IMR-90 (cell line): Measurements from ENCODE around the gene MCFD2. TPM values are rescaled to one million over a fixed set of nuclear protein-coding genes. Genes with fewer than 3 reads are reported as not detected.

ENCODE experiments used
- ATAC-seq: fragments of 200-7000 bp; cut with Tn5 transposase; 2 replicates; pipeline ENCODE4 v1.9.1; 2020; ENCODE audit warnings: low read depth, mild to moderate bottlenecking, moderate library complexity
- BruUV-seq: library from RNA; stranded (reverse); fragments of 400-500 nt; replicated peaks from 2 replicates; lab custom pipeline; 2021; lab: Mats Ljungman, UMichigan
- CTCF ChIA-PET: fragments of 300-600 bp; formaldehyde crosslinking; extraction: SDS; loops from one replicate; lab custom pipeline; 2021; ENCODE audit warnings: antibody characterized with exemption; lab: Yijun Ruan, JAX
- POLR2A ChIA-PET: fragments of 300-600 bp; sonication (Branson Sonifier 250); formaldehyde crosslinking; loops from one replicate; lab custom pipeline; 2022; ENCODE audit warnings: antibody characterized with exemption; ENCODE audit not compliant: unreplicated experiment; lab: Charles Lee
- DNase-seq: peaks from one replicate; pipeline ENCODE4 v3.0.0; 2013
- H2AFZ ChIP-seq: replicated peaks from 2 replicates; pipeline ENCODE3; 2013; ENCODE audit warnings: low read length, mild to moderate bottlenecking; ENCODE audit not compliant: poor library complexity
- H2AK5ac ChIP-seq: 2 replicates; pipeline ENCODE4 v1.6.1; 2013; ENCODE audit warnings: low read depth, low read length, inconsistent platforms
- H2AK9ac ChIP-seq: replicated peaks from 2 replicates; pipeline ENCODE3; 2013; ENCODE audit warnings: mild to moderate bottlenecking, low read depth, low read length, moderate library complexity; ENCODE audit not compliant: poor library complexity
- H2BK120ac ChIP-seq: 2 replicates; pipeline ENCODE4 v1.6.1; 2013; ENCODE audit warnings: low read depth, low read length, inconsistent platforms
- H2BK15ac ChIP-seq: 3 replicates; pipeline ENCODE4 v1.6.1; 2013; ENCODE audit warnings: low read depth, low read length, inconsistent platforms
- H2BK20ac ChIP-seq: 2 replicates; pipeline ENCODE4 v1.6.1; 2013; ENCODE audit warnings: low read depth, mild to moderate bottlenecking, inconsistent platforms, low read length, moderate library complexity
- H2BK5ac ChIP-seq: 2 replicates; pipeline ENCODE4 v1.6.1; 2013; ENCODE audit warnings: mild to moderate bottlenecking, low read depth, low read length, inconsistent platforms; ENCODE audit not compliant: poor library complexity, severe bottlenecking
- H3K14ac ChIP-seq: replicated peaks from 2 replicates; pipeline ENCODE4 v1.6.1; 2013; ENCODE audit warnings: low read depth, low read length, inconsistent platforms
- H3K18ac ChIP-seq: 2 replicates; pipeline ENCODE4 v1.6.1; 2013; ENCODE audit warnings: low read depth, low read length, control low read depth
- H3K23ac ChIP-seq: 2 replicates; pipeline ENCODE4 v1.6.1; 2013; ENCODE audit warnings: low read depth, low read length, inconsistent platforms
- H3K27ac ChIP-seq: 2 replicates; pipeline ENCODE4 v1.5.1; 2013; ENCODE audit warnings: mild to moderate bottlenecking, control low read depth, low read length; ENCODE audit not compliant: insufficient read depth
- H3K27me3 ChIP-seq: 2 replicates; pipeline ENCODE4 v1.6.1; 2013; ENCODE audit warnings: low read length; ENCODE audit not compliant: control insufficient read depth, insufficient read depth
- H3K36me3 ChIP-seq: 2 replicates; pipeline ENCODE4 v1.6.1; 2013; ENCODE audit warnings: low read length, mixed read lengths; ENCODE audit not compliant: control insufficient read depth, insufficient read depth
- H3K4ac ChIP-seq: 2 replicates; pipeline ENCODE4 v1.6.1; 2013; ENCODE audit warnings: low read depth, low read length, inconsistent platforms
- H3K4me1 ChIP-seq: 2 replicates; pipeline ENCODE4 v1.6.1; 2013; ENCODE audit warnings: low read length, mixed read lengths; ENCODE audit not compliant: control insufficient read depth, insufficient read depth
- H3K4me2 ChIP-seq: 2 replicates; pipeline ENCODE4 v1.6.1; 2013; ENCODE audit warnings: low read depth, mild to moderate bottlenecking, control low read depth, low read length, moderate library complexity
- H3K4me3 ChIP-seq: 2 replicates; pipeline ENCODE4 v1.5.1; 2013; ENCODE audit warnings: low read depth, mild to moderate bottlenecking, control low read depth, low read length, moderate library complexity; ENCODE audit not compliant: insufficient read depth
- H3K56ac ChIP-seq: 2 replicates; pipeline ENCODE4 v1.6.1; 2013; ENCODE audit warnings: low read length, inconsistent platforms; ENCODE audit not compliant: insufficient read depth; ENCODE audit errors: extremely low read depth
- H3K79me1 ChIP-seq, 2 experiments: 2 replicates each; pipeline ENCODE4 v1.6.1; 2013; ENCODE audit warnings: low read length in 2 of 2, inconsistent platforms in 1 of 2, low read depth in 1 of 2
- H3K9ac ChIP-seq: 2 replicates; pipeline ENCODE4 v1.6.1; 2013; ENCODE audit warnings: low read depth, low read length, control low read depth
- H3K9me1 ChIP-seq: 2 replicates; pipeline ENCODE4 v1.6.1; 2013; ENCODE audit warnings: low read length, inconsistent platforms; ENCODE audit not compliant: insufficient read depth
- H3K9me3 ChIP-seq: 2 replicates; pipeline ENCODE4 v1.6.1; 2013; ENCODE audit warnings: low read length; ENCODE audit not compliant: control insufficient read depth, insufficient read depth
- H4K20me1 ChIP-seq: 2 replicates; pipeline ENCODE4 v1.6.1; 2013; ENCODE audit warnings: low read length, inconsistent platforms; ENCODE audit not compliant: insufficient read depth
- H4K5ac ChIP-seq: 2 replicates; pipeline ENCODE4 v1.6.1; 2013; ENCODE audit warnings: mild to moderate bottlenecking, low read depth, low read length, control low read depth
- H4K8ac ChIP-seq, 2 experiments: 2 replicates each; pipeline ENCODE4 v1.6.1; 2013; ENCODE audit warnings: low read depth in 2 of 2, low read length in 2 of 2, control low read depth in 1 of 2, inconsistent platforms in 1 of 2
- H4K91ac ChIP-seq: 2 replicates; pipeline ENCODE4 v1.6.1; 2013; ENCODE audit warnings: low read depth, low read length, inconsistent platforms; ENCODE audit not compliant: insufficient read depth
- MAFK ChIP-seq: IDR thresholded peaks from 2 replicates; pipeline ENCODE4 v1.6.1; 2012; ENCODE audit warnings: low read depth, low read length, improper control_type of control experiment
- SMC3 ChIP-seq: fragments of 150-350 bp; IDR thresholded peaks from 2 replicates; pipeline ENCODE4 v1.6.1; 2016; ENCODE audit warnings: low read depth, mild to moderate bottlenecking, antibody characterized with exemption, low read length, moderate library complexity
- WGBS, 2 experiments: methylation state at CpG; one replicate each; pipeline versions ENCODE4 v1.1.5 to v1.1.7; 2013; ENCODE audit warnings: missing lambda C conversion rate in 2 of 2; ENCODE audit not compliant: insufficient read length in 1 of 2; ENCODE audit errors: extremely low coverage in 2 of 2; 5-methylcytosine and 5-hydroxymethylcytosine counted together
- dilution Hi-C: fragments of 300-500 bp; cut with HindIII; formaldehyde crosslinking; loops from one replicate; pipeline ENCODE4 v1.14.3; 2018; ENCODE audit warnings: low sequenced_read_pairs; ENCODE audit not compliant: unreplicated experiment
- in situ Hi-C: fragments of 300-500 bp; cut with MboI; formaldehyde crosslinking; loops from 3 replicates; pipeline ENCODE4 v1.14.3; 2019; ENCODE audit warnings: low sequenced_read_pairs, inconsistent platforms, mixed read lengths
- intact Hi-C: fragments of 100-400 bp; cut with micrococcal nuclease; formaldehyde crosslinking; loops from 2 replicates; pipeline ENCODE4 v1.10.0; 2022
- polyA plus RNA-seq, 3 experiments: library from polyadenylated mRNA; depleted of rRNA; stranded (reverse); fragments of >200 nt; gene quantifications; 2 replicates each; pipeline ENCODE4 v1.2.3, GENCODE V29; 2012; ENCODE audit warnings: low replicate concordance in 1 of 3
- total RNA-seq: library from RNA; depleted of rRNA; stranded (reverse); fragments of >200 nt; gene quantifications from 2 replicates; pipeline ENCODE4 v1.2.3, GENCODE V29; 2012
- TF ChIP-seq, protein P1 (sequence below): fragments of 150-350 bp; IDR thresholded peaks from 2 replicates; pipeline ENCODE4 v1.6.1; 2017; ENCODE audit warnings: mild to moderate bottlenecking, antibody characterized with exemption, low read length, low read depth

Gene MCFD2
- total and polyA plus RNA-seq, 2 of the 4 experiments (the other 2 are of a cell fraction), result 145 to 177 TPM

DNA sequence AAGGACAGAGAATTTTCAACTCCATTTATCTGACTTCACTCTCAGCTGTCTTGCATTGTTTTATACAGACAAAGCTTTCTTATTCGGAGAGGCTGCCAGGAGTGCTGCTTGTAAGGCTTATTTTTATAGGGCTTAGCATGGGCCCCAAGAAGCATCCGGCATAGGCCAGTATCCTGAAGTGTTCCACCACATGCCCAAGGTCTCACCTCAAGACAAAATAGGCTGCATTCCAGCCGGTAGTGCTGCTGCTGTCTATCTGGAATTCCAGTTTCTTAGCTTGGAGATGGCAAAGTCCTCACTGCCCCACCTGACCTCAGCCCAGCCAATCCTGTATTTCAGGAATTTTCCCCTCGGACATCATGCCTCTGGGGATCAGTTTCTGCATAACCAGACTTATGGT is 47.6 kb upstream of the MCFD2 start:
- Histone ChIP-seq H3K27ac (no peak overlapping the region), H2AK9ac (no peak overlapping the region), H3K36me3 (peaks cover 33% of the 10 kb centered on the region), H2AFZ (no peak overlapping the region), H3K4ac (no peak overlapping the region), H4K91ac (no peak overlapping the region), H2AK5ac (no peak overlapping the region), H3K4me3 (no peak overlapping the region), H3K9me3 (no peaks in the 10 kb centered on the region), H3K27me3 (no peaks in the 10 kb centered on the region), H3K18ac (no peak overlapping the region), H3K4me2 (no peak overlapping the region), H3K14ac (no peak overlapping the region), H3K9me1 (peaks cover 19% of the 10 kb centered on the region), H2BK5ac (no peak overlapping the region), H2BK15ac (no peak overlapping the region), H2BK120ac (no peak overlapping the region), H3K9ac (no peak overlapping the region), H3K56ac (no peak overlapping the region), H4K20me1 (no peaks in the 10 kb centered on the region), H4K5ac (no peak overlapping the region), H3K79me1 (peaks cover 22 to 74% of the 10 kb centered on the region in 2 experiments), H3K23ac (no peak overlapping the region), H4K8ac (no peak overlapping the region), H2BK20ac (no peak overlapping the region), H3K4me1 (peaks cover 24% of the 10 kb centered on the region)
- intact Hi-C loops, result no loop called here
- no peak for TF ChIP-seq SMC3
- TF ChIP-seq, protein P1, sequence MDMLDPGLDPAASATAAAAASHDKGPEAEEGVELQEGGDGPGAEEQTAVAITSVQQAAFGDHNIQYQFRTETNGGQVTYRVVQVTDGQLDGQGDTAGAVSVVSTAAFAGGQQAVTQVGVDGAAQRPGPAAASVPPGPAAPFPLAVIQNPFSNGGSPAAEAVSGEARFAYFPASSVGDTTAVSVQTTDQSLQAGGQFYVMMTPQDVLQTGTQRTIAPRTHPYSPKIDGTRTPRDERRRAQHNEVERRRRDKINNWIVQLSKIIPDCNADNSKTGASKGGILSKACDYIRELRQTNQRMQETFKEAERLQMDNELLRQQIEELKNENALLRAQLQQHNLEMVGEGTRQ, result peak; percentile 64; the same call in 1 of the 2 replicates
- no peak for TF ChIP-seq MAFK
- no CpG with 5 or more reads among the region's 4 CpGs for WGBS, 2 experiments
- dilution Hi-C loops, result no loop called here
- ATAC-seq (no peak), DNase-seq (no peak)
- POLR2A ChIA-PET, result no interaction called here
- no TSS peak for BruUV-seq
- CTCF ChIA-PET, result interaction anchor here (0.7 kb wide), 1 partner anchor 75 kb away, joined by 3 read pairs; no protein-coding TSS in a partner anchor
- in situ Hi-C loops, result no loop called here
